Transverse colon (tissue), 4 donors: ENCODE data around the gene SWAP70.

Source experiments
- POLR2AphosphoS5 ChIP-seq, 3 donors: sonication (generic); formaldehyde crosslinking; IDR thresholded peaks; one replicate each; pipeline ENCODE4 v1.6.1; 2016; ENCODE audit warnings: antibody characterized with exemption in 3 of 3
- TF ChIP-seq, protein P1 (sequence below), 5 experiments: fragments of 200-600 bp in 3 of 5; fragments of 450-650 bp in 2 of 5; sonication (generic) in 3 of 5; IDR thresholded peaks; 1 replicate in 2 of 5; 2 replicates in 3 of 5; pipeline ENCODE4 v1.5.1; 2016 to 2017; ENCODE audit warnings: antibody characterized with exemption in 5 of 5, inconsistent platforms in 3 of 5, mild to moderate bottlenecking in 2 of 5, moderate library complexity in 1 of 5

GRCh38 chr11:9780929-9781328 is 117.1 kb downstream of the SWAP70 start:
- TF ChIP-seq, protein P1, sequence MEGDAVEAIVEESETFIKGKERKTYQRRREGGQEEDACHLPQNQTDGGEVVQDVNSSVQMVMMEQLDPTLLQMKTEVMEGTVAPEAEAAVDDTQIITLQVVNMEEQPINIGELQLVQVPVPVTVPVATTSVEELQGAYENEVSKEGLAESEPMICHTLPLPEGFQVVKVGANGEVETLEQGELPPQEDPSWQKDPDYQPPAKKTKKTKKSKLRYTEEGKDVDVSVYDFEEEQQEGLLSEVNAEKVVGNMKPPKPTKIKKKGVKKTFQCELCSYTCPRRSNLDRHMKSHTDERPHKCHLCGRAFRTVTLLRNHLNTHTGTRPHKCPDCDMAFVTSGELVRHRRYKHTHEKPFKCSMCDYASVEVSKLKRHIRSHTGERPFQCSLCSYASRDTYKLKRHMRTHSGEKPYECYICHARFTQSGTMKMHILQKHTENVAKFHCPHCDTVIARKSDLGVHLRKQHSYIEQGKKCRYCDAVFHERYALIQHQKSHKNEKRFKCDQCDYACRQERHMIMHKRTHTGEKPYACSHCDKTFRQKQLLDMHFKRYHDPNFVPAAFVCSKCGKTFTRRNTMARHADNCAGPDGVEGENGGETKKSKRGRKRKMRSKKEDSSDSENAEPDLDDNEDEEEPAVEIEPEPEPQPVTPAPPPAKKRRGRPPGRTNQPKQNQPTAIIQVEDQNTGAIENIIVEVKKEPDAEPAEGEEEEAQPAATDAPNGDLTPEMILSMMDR (IDR thresholded peaks at IDR 0.05): no peak
- TF ChIP-seq POLR2AphosphoS5 (IDR thresholded peaks at IDR 0.05): no peak
